Left ventricle myocardium superior (tissue), 1 donor: ENCODE measurements around the gene ARHGAP6. TPM values are rescaled to one million over a fixed set of nuclear protein-coding genes. Genes with fewer than 3 reads are reported as not detected.
A peak's percentile ranks its signal among the peaks of the same experiment; 100 is the strongest.

Experiments
- ATAC-seq: fragments of 200-7000 bp; cut with Tn5 transposase; one replicate; pipeline ENCODE4 v1.9.1; 2020; ENCODE audit warnings: mild to moderate bottlenecking, moderate library complexity
- DNase-seq: peaks from one replicate; pipeline ENCODE4 v3.0.0-alpha.2; 2020
- intact Hi-C: fragments of 100-400 bp; cut with micrococcal nuclease; formaldehyde crosslinking; loops from one replicate; pipeline ENCODE4 v1.11.0; 2022
- long read RNA-seq: library from polyadenylated mRNA; unstranded; transcript quantifications from one replicate; pipeline ENCODE4 v2.0.0, GENCODE V29; 2021
- total RNA-seq: library from RNA; stranded (reverse); fragmentation: NEBNext Ultra II Directional; extraction: Animal tissue kit (Norgen Biotek cat#: 25700); gene quantifications from one replicate; pipeline ENCODE4 v1.2.1, GENCODE V29; 2021
- donor health status: DM: no; HTN: yes; CAD: no; lungs with severe emphysema.

Gene ARHGAP6, protein sequence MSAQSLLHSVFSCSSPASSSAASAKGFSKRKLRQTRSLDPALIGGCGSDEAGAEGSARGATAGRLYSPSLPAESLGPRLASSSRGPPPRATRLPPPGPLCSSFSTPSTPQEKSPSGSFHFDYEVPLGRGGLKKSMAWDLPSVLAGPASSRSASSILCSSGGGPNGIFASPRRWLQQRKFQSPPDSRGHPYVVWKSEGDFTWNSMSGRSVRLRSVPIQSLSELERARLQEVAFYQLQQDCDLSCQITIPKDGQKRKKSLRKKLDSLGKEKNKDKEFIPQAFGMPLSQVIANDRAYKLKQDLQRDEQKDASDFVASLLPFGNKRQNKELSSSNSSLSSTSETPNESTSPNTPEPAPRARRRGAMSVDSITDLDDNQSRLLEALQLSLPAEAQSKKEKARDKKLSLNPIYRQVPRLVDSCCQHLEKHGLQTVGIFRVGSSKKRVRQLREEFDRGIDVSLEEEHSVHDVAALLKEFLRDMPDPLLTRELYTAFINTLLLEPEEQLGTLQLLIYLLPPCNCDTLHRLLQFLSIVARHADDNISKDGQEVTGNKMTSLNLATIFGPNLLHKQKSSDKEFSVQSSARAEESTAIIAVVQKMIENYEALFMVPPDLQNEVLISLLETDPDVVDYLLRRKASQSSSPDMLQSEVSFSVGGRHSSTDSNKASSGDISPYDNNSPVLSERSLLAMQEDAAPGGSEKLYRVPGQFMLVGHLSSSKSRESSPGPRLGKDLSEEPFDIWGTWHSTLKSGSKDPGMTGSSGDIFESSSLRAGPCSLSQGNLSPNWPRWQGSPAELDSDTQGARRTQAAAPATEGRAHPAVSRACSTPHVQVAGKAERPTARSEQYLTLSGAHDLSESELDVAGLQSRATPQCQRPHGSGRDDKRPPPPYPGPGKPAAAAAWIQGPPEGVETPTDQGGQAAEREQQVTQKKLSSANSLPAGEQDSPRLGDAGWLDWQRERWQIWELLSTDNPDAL (N-terminal part only)
- 2.8 TPM for total RNA-seq
- long read RNA-seq, partial matches to known transcripts = 2 of 4 reads
- long read RNA-seq, other reads (novel, unspliced or antisense) = 2 of 4 reads

DNA sequence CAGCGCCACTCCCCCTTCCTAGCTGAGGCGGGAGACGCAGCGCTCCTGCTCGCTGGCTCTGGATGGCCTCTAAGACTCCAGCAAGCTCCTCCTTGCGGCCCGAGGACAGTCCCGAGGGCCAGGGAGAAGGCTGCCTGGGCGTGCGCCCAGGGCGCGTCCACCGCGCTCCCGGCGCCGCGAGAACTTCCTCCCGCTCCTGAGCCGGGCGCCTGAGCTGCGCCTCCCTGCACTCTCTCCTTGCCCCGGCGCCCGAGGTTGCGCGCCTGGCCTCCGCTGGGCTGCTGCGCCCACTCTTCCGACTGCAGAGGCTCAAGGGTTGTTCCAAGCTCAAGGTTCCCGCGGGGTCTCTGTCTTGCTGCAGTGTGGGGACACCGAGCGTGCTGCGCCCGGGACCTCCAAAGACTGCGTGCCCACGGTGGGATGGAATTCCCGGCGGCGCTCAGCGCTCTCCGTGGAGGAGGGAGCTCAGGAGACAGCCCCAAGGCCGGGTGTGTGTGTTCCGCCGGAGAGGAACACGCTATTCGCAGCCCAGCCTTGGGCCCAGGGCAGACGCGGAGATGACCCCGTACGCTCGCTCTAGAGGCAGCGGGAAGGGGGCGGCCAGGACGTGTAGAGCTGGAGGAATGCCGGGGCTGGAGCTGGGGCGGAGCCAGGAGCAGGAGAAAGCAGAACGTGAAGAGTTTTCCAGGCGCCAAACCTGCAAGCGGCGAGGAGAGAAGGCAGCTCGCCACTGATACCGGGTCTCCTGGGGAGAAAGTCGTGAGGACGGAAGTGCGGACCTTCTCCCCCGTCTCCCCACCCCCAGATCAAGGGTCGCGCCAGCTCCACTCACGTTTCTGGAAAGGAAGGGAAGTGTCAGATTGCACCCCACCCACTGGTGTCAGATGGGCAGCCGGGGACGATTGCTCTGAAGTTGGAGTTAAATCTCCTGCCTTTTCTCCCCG lies at the start of gene ARHGAP6:
ARHGAP6 (minus strand) TSS at position 753 of the 944 bp plus-strand sequence. CDS start 1,092 bp downstream, outside the sequence.
- ATAC-seq = peak; percentile 95
- DNase-seq = peak; percentile 71

DNA sequence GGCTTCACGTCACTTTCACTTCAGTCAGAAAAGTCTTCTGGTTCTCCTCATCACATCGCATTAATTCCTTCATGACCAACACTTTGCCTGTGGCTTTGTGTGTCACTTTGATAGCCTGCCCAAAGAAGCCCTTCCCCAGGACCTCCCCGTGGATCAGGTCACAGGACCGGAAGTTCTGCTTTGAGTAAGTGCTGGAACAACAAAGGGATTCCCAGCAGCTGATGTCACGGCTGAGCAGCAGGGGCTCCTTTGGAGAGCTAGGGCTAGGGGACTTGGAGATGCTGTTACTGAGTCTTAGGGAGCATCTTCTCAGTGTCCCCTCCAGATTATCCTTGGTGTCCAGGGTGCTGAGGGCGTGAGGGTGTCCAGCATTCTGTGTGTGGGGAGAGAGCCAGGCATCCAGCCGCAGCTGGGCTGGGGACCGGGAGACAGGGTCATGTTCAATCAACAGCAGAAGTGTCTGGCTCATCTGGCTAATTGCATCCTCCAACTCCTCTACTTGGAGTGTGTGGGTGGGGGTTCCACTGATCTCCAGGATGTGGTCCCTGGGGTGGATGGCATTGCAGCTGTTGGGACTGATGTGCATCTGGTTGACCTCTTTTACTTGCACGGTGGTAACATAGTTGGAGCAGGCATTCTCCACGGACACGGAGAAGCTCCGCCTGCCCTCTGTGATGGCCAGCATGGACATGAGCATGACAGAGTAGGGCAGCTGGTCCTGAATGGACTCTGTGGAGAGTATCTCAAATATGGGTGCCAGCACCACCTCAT lies 39.2 kb upstream of the ARHGAP6 start:
- DNase-seq = no peak
- intact Hi-C loops = no loop called here
- ATAC-seq = no peak

More for the DNA sequence above, at the start of gene ARHGAP6:
- intact Hi-C loops = no loop called here

DNA sequence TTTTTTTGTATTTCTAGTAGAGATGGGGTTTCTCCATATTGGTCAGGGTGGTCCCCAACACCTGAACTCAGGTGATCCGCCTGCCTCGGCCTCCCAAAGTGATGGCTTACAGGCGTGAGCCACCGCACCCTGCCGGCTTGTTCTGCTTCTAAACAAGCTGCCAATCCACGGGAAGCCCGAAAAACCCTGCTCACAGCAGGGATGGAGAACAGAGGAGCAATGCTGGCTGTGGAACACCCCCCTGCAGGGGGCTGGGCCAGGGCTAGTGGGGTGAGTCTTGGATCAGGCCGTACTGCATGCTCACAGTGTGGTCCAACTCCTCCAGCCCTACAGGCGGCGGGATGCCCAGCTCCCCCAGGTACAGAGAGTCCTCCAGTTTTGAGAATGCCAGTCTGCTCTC lies 38.1 kb upstream of the ARHGAP6 start:
- intact Hi-C loops = no loop called here
- DNase-seq (no peak), ATAC-seq (no peak)

DNA sequence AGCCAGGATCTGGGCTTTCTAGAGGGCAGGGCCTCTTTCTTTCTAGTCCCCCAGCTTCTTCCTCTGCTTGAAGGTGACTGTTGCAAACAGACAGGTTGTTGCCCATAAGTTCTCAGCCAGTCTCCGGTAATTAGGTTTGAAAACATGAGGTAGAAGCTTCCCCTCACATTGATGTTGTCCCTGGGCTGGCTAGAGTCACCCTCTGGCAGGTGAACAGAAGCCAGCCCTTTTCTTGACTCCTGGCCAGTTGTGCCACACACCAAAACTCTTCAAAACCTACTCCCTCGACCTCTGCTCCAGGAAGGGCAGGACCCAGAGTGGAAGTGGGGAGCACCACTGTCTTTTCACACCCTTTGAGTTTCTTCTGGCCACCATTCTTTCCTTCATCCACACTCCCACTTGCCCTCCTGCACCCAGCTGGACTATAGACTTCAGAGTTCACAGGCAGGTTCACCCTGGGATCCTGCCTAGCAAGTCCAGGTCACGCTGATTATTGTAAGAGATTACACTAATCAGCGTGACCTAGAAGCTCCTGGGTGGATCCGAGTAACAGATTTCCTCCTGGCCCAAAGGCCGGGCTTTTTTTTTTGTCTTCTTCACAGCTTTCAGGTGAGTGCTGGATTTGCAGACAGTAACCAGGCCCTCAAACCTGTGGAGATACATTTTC lies 37.4 kb upstream of the ARHGAP6 start:
- ATAC-seq (no peak), DNase-seq (no peak)
- intact Hi-C loops = no loop called here

DNA sequence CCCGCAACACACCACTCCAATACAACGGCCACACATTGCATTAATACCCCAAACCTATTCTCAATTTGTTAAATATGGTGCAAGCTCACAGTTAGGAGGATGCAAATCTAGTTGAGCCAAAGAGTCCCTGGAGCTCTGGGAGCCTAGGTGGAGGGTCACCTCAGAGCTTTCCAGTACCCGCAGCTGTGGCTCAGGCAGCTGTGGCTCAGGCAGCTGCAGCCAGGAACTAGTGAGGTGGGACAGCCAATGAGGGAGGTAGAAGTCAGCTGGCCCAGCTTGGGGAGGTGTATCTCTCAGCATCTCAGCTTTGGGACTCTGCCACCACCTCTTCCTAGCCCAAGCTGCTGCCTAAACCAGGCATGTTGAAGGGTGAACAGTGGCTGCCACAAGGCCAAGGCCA lies 36.7 kb upstream of the ARHGAP6 start:
- ATAC-seq (no peak), DNase-seq (no peak)
- intact Hi-C loops = no loop called here

DNA sequence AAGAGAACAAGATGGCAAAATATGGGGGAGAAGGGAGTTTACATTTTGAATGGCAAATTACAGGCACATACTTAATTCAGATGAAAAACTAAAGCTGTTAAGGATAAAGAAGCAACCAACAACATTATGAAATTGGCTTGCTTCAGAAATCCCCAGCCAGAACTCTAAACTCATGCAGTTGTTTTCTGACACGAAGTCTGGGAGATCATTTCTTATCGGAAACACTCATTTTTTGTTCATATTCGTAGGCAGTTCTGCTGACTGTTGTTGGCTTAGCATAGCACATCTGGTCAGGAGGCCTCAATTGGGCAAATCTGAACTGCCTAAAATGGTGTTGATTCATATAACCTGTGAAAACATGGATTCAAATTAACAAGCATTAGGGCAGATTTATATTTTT lies 33.0 kb upstream of the ARHGAP6 start:
- intact Hi-C loops = no loop called here
- ATAC-seq = peak; percentile 66
- no peak for DNase-seq

DNA sequence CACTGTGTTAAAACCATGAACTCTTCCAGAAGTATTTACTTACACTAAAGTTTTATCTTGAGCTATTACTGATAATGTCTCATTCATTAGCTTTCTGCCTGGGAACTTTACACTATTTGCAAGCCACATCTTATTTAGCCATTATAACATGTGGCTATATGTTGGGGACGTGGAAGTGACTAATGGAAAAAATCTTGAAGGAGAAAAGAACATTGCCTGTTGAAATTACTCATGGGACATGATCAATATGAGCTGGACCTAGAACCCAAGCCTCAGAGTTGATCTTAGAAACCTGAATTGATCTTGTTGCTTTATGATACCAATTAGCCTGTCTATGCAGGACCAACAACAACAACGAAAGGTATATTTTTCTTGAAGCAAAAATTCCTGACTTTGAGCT lies 22.5 kb upstream of the ARHGAP6 start:
- intact Hi-C loops = no loop called here
- ATAC-seq = no peak
- no peak for DNase-seq

DNA sequence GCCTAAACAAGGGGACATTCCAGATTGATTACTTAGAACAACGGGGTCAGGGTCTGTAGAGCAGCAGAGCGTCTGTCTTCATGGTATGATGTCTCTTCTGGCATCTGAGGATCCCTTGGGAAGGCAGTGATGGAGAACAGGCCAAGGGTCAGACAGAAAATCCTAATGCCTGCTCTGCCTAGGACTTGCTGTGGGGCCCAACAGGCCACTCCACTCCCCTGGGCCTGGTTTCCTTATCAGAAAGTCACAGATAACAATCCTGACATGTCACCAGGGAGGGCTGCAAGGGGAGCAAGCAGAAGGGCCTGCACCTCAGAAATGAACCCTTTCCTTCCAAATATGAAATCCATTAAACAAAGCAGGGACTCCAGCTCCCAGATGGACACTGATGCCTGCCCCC lies 21.4 kb upstream of the ARHGAP6 start:
- ATAC-seq = no peak
- DNase-seq = no peak
- intact Hi-C loops = no loop called here

DNA sequence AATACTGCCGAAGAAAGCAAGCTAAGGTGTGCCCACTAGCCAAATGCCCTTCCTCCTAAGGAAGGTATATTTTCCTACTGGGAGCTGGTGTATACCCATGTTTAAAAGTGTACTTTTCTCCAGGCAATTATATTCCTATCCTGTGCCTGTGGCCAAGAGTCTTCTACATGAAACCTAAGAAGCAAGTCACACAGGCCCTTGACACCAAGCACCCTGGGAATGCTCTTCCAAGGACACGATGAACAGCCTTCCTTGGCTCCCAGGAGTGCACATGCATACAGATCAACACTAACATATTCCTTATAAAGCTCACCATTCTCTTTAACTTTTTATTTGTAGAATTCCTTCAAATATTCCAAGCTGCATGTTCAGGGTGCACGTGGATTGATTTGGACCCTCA lies 17.3 kb upstream of the ARHGAP6 start:
- ATAC-seq = no peak
- no peak for DNase-seq
- intact Hi-C loops = no loop called here

DNA sequence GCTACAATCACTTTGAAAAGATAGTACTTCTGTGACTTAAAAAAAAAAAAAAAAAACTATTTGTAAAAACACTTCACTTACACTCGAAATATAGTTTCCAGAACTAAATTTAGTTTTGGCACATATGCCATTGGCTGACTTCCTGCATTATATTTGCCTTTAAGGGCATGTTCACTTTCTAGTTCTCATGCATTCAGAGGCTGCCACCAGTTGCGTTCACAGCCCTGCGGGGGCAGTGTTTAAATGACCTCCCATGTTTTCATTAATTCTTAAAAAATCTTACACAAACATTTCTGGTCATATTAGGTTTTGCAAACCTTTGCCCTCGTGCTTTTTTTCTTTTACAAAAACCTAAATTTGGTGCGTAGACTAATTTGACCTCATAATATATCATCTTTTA lies 12.4 kb upstream of the ARHGAP6 start:
- no peak for ATAC-seq

DNA sequence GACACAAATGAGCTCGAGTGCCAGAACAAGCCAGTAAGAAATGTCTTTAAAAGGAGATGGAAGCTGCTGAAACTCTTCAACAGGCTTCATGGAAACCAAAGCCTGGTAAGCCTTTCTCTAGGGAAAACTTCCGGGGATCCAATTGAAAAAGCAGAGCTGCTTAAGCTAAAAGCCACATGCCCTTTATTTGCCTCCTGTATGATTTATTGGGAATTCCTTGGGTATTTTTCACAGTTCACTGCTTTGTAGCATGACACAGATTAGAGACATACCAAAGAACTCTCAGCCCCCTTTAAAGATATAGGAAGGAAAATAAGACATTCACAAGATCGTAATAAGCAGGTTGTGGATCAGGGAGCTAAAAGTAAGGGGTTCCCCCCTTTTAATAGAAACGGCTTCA lies 6.5 kb upstream of the ARHGAP6 start:
- ATAC-seq (no peak), DNase-seq (no peak)
- intact Hi-C loops = no loop called here

More for the DNA sequence above, 12.4 kb upstream of the ARHGAP6 start:
- no peak for DNase-seq
- intact Hi-C loops = no loop called here

DNA sequence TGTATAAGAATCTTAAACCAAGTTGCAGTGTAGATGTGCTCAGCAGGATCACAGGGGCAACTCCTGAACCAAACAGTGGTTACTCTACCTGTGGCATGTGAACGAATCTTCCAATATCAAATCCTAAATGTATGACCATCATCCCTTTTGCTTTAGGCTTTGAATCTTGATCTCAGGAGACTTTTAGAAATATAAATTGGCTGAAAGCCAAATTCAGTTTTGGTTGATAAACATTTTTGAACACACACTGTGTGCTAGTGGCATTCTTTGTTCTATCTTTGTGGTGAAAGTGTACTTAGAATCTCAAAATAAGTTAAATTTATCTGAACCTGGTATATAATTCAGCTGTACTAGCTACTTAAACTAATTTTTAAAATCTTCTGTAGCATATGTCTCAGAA lies 4.6 kb upstream of the ARHGAP6 start:
- ATAC-seq (no peak), DNase-seq (no peak)
- intact Hi-C loops = no loop called here

DNA sequence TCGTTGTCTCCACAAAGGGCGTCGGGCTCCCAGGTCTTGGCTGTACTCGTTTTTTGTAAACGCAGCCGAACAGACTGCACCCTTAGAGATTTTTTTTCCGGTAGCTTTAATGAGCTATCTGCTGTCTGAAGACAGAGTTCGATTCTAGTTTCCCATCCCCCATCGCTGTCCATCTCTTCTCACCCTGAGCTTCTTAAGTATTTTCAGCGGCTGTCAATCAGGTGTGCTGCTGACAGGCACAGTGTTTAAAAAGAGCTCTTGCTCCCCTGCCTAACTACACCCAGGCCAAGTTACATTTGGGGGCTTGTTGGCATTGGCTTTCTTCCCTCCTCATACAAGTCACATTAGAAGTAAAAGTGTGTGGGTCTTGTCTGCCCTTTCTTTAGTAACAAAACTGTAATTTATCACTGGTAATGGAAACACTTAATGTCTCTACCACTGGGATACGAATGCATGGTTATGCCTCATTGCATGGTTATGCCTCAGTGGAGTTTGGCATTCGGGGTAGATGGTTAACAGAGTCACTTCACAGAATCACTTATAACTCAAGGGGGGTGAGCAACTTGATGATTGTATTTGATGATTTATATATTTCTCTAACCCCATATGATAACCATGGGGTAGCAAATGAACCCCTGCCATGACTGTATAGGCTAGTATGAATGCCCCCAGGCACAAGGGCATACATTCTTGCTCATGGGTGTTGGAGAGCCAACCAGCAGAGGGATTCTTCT lies 1.4 kb upstream of the ARHGAP6 start:
- DNase-seq (no peak), ATAC-seq (no peak)
- intact Hi-C loops = no loop called here

DNA sequence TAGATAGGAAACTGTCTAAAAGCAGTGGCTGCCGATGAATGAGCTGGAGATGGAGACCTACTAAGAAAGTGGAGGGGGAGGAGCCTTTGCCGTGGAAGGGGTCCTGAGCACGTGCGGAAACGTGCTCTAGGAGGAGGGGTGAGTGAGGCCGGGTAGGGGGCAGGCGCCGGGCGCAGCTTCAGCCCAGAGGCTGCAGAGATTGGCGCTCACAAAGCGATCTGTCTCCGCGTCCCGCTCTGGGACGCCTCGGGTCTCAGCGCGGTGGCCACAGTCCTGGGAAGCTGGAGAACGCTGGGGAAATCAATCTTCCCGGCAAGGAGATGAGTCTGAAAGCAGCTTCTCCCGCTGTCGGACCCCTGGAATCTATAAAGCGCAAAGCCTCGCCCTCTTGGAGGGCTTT lies 444 bp upstream of the ARHGAP6 start:
- intact Hi-C loops = no loop called here
- DNase-seq (peak; percentile 29), ATAC-seq (peak; percentile 30)

DNA sequence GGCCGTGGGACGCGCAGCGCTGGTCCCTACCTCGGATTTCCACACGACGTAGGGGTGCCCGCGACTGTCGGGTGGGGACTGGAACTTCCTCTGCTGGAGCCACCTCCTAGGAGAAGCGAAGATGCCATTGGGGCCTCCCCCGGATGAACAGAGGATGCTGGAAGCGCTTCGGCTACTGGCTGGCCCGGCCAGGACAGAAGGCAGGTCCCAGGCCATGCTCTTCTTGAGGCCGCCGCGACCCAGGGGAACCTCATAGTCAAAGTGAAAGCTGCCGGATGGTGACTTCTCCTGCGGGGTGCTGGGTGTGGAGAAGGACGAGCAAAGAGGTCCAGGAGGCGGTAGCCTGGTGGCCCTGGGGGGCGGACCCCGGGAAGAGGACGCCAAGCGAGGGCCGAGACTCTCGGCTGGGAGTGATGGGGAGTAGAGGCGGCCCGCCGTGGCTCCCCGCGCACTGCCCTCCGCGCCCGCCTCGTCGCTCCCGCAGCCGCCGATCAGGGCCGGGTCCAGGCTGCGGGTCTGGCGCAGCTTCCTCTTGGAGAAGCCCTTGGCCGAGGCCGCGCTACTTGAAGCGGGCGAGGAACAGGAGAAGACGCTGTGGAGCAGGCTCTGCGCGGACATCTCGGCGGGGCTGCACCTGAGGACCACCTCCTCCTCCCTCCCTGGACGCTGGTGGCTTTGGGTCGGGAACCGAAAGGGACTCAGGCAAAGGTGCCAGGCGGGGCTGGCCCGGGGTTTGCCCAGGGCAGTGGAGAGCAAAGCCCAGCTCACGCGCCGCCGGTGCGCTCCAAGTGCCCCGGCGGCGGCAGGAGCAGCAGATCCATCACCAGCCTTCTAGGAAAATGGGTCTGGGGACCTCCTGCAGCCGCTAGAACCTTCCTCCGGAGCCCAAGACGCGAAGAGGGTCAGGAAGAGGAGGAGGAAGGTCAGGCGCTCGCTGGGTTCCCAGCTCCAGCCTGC lies 1.2 kb downstream of the ARHGAP6 start:
- intact Hi-C loops = no loop called here
- DNase-seq (peak; percentile 25), ATAC-seq (peak; percentile 38)

DNA sequence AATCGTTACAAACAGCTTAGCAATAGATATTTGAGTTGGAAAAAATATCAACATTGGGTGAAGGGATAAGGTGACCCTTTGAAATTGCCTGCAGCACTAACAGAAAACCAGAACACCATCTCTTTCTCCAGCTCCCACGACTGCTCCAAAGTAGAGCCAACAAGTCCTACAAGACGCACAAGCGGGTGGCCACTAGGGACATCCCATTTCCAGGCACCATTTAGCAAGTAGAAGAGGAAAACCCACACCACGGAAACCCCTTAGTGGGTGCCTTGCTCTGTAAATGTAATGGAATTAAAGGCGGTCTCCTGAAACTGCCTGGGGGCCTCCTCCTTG lies 1.9 kb downstream of the ARHGAP6 start:
- DNase-seq = no peak
- no peak for ATAC-seq
- intact Hi-C loops = no loop called here
